ENCODE measurements around the gene PSD4. TPM values are rescaled to one million over a fixed set of nuclear protein-coding genes. Genes with fewer than 3 reads are reported as not detected.

The PSD4 gene
- total and polyA plus RNA-seq, 10 of the 15 experiments (the other 5 are each of a cell fraction or from before 2014, with no cell fraction given): 0.68 to 114 (median 35.1) TPM

GRCh38 chr2:113126845-113127645 is 46.7 kb upstream of the PSD4 start, which contains the start of gene IL1RN:
IL1RN (plus strand) TSS chr2:113127598; CDS start chr2:113127625, 27 bp downstream.
- peaks cover 11% of the 10 kb centered on the region for H3K4me1 ChIP-seq (ENCODE audit: control insufficient read depth, insufficient read depth, low read length)
- no peak for TF ChIP-seq POLR2A (IDR thresholded peaks at IDR 0.05; ENCODE audit: low read depth, low read length)
- no peak for TF ChIP-seq E2F4 (IDR thresholded peaks at IDR 0.05; ENCODE audit: low read depth, low read length)
- no peak for TF ChIP-seq CHD2 (IDR thresholded peaks at IDR 0.05; ENCODE audit: borderline replicate concordance, low read depth, low read length)
- TF ChIP-seq STAT3 (IDR thresholded peaks at IDR 0.05; ENCODE audit: low read depth, low read length): no peak
- no peak for TF ChIP-seq NR2F1 (conservative IDR thresholded peaks at IDR 0.05)
- no peak for TF ChIP-seq ZZZ3 (IDR thresholded peaks at IDR 0.05; ENCODE audit: control insufficient read depth, insufficient read length, low read depth)
- no peak for TF ChIP-seq CHD1 (IDR thresholded peaks at IDR 0.05; ENCODE audit: low read depth, low read length)
- no peak for TF ChIP-seq HDAC6 (IDR thresholded peaks at IDR 0.05; ENCODE audit: unreplicated experiment)
- TF ChIP-seq KLF5 (IDR thresholded peaks at IDR 0.05; ENCODE audit: partially characterized antibody): no peak
- TF ChIP-seq MEF2B (IDR thresholded peaks at IDR 0.05; ENCODE audit: partially characterized antibody, poor library complexity, severe bottlenecking): no peak
- no peak for TF ChIP-seq SMC3 (IDR thresholded peaks at IDR 0.05; ENCODE audit: borderline replicate concordance, low read length)
- no peak for TF ChIP-seq ZNF217 (IDR thresholded peaks at IDR 0.05)
- DNase-seq (ENCODE audit: low read depth, low spot score) (no peak), ATAC-seq (no peak), FAIRE-seq (no peak)
- H3K36me3 ChIP-seq (ENCODE audit: control insufficient read depth in 2 of 2, insufficient read depth in 2 of 2, low read length in 1 of 2): no peaks in the 10 kb centered on the region
- 56% methylated on average over 16 of the region's 16 CpGs for WGBS (ENCODE audit: insufficient coverage, insufficient replicate concordance, low lambda C conversion rate, missing lambda C conversion rate)
- H3K27me3 ChIP-seq (replicated peaks in 1 of 2; ENCODE audit: control insufficient read depth in 2 of 2, insufficient read depth in 2 of 2, low read length in 1 of 2): no peaks in the 10 kb centered on the region
- H3K27ac ChIP-seq (ENCODE audit: control insufficient read depth, insufficient read depth): no peak within 1 kb of the TSS
- no TSS peak for BruUV-seq (replicated peaks)
- no peak within 1 kb of the TSS for H2AFZ ChIP-seq (ENCODE audit: control insufficient read depth, low read depth, low read length)
- no peak within 1 kb of the TSS for H3K4me3 ChIP-seq
- no peak within 1 kb of the TSS for H3K9ac ChIP-seq (ENCODE audit: control insufficient read depth, insufficient read depth, low read length)
- POLR2A ChIA-PET: no interaction called here
- in situ Hi-C loops (cut with MboI): no loop called here
- no peaks in the 10 kb centered on the region for H3K79me2 ChIP-seq (ENCODE audit: control insufficient read depth, insufficient read depth, low read length)
- SMC1A ChIA-PET (ENCODE audit: uncharacterized antibody, unreplicated experiment): interaction anchor here (1.7 kb wide), 1 partner anchor 12 kb away, joined by 3 read pairs; no protein-coding TSS in a partner anchor
- CTCF ChIA-PET: interaction anchor here (0.8 to 4.2 kb wide), 4 partner anchors 8 to 50 kb away, joined by 3 to 28 read pairs (median 4); no protein-coding TSS in a partner anchor
- H4K20me1 ChIP-seq (ENCODE audit: control insufficient read depth, insufficient read depth): no peaks in the 10 kb centered on the region
- intact Hi-C loops (cut with micrococcal nuclease; ENCODE audit: unreplicated experiment): no loop called here
- RAD21 ChIA-PET (ENCODE audit: unreplicated experiment): no interaction called here
- no peaks in the 10 kb centered on the region for H3K9me3 ChIP-seq (replicated peaks; ENCODE audit: control insufficient read depth, insufficient read depth, low read length)
- H3K4me2 ChIP-seq (ENCODE audit: control insufficient read depth, insufficient read depth): no peak within 1 kb of the TSS

All from GM12878 (cell line).